Stimulated activated CD4-positive, alpha-beta T cell treated with anti-CD3 and anti-CD28 coated beads, Interleukin-1b, Interleukin-23, amount 100 ng/mL, for 1 hour (primary cell): ENCODE measurements around the gene GPAM.
"Not testable (repeated sequence)": the region's sequence is repeated elsewhere in the genome, so short reads cannot be mapped to it uniquely, and the experiment has no call there.

Source experiments
- DNase-seq, 2 donors: peaks; one replicate each; pipeline ENCODE4 v3.0.0-alpha.2; 2020; ENCODE audit warnings: low read depth in 2 of 2

GPAM gene

GRCh38 chr10:112216151-112216550 lies 32.6 kb upstream of the GPAM start:
- DNase-seq = no peak

DNA sequence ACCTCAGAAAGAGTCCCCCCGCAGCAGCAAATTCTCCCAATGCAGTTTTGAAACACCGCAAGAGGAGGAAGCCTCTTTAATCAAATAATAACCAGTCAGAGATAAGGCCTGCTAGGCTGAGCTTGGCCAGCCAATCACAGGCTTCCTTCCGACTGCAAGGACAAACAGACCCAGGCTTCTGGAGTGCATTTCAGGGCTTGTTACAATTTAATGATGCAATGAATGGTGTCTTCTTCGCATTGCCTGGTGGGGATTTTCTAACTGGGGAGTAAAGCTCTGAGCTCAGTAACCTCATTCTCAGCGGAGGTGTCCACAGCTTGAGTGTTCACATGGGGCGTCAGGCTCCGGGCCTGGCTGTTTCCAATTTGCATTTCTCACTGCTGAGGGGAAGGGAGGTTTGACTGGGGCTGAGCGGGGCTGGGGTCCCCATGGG lies 31.8 kb upstream of the GPAM start:
- no peak for DNase-seq

- no peak for DNase-seq
Observed at GRCh38 chr10:112214298-112214926, 30.8 kb upstream of the GPAM start.

GRCh38 chr10:112213836-112214235 lies 30.3 kb upstream of the GPAM start:
- DNase-seq = no peak

GRCh38 chr10:112213098-112213823 lies 29.7 kb upstream of the GPAM start:
- DNase-seq = no peak

DNA sequence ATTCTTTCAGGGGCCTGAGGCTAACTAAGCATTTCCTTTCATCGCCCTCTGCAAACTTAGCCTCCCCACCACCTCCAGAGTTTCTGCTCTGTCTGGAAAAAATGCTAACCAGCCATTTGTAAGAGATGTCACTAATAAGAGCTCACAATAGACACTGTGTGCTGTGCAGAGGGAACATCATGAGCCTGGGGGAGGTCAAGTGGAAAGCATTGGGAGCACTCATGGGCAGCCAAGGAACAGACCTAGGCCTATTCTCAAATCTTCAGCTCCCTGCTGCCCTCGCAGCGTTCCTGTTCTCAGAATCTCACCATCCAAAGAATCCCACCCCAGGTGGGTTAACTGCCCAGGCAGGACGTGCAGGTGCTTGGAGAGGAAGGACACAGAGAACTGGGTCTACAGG lies 27.1 kb upstream of the GPAM start:
- DNase-seq = no peak

DNA sequence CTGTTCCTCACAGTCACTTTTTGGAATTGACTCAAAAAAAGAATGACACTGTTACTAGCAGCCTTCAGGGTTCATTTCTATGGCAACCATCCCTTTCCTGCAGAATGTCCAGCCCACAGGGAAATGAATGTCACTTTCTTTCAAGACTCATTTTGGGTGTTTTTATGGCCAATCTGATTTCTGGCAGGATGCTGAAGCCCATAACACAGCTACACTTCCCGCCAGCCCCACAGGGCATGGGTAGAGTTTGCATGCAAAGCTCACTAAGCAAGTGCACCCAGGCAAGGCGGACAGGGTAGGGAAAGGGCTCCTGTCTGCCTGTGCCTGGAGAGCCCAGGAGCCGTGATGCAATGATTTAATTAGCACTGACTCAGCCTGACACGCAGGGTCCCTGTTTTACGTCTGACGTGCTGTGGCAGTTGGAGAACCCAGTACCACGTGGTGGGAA lies 26.1 kb upstream of the GPAM start:
- no peak for DNase-seq

- DNase-seq = no peak
Observed at GRCh38 chr10:112208997-112209396, 25.4 kb upstream of the GPAM start.

GRCh38 chr10:112208292-112208691 lies 24.7 kb upstream of the GPAM start:
- no peak for DNase-seq

GRCh38 chr10:112203328-112204076 lies 19.9 kb upstream of the GPAM start:
- no peak for DNase-seq

GRCh38 chr10:112202561-112203241 lies 19.1 kb upstream of the GPAM start:
- no peak for DNase-seq

DNA sequence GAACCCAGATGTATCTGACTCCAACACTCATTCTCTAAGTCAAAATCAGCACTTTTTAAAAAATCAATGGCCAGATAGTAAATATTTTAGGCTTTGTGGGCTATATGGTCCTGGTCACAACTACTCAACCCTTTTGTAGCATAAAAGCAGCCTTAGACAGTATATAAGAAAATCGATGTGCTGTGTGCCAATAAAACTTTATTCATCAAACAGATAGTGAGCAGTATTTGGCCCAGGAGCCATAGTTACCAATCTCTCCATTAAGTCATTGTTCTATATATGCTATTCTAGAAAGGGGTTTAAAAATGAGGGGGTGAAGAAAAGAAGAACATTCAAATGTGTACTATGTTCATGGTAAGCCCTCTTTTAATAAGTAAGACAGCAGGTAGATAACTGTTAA lies 18.5 kb upstream of the GPAM start:
- no peak for DNase-seq

DNA sequence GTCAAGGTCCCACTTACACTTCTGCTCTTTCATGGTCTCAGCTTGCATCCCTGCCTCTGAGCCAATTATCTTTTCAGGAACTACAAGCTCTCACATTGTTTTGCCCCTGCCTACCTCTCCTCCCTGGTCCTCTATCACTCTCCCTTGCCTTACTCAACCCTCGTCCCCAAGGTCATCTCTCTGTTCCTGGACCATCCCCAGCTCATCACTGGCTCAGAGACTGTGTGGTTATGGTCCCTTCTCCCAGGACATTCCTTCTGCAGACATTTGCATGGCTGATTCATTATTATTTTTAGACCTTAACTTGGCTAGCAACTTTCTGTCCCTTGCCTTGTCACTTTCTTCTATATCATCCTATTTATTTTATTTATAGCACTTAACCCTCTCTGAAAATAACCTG lies 17.8 kb upstream of the GPAM start:
- no peak for DNase-seq

- DNase-seq = not testable (repeated sequence)
Observed at GRCh38 chr10:112200259-112200658, 16.7 kb upstream of the GPAM start.

DNA sequence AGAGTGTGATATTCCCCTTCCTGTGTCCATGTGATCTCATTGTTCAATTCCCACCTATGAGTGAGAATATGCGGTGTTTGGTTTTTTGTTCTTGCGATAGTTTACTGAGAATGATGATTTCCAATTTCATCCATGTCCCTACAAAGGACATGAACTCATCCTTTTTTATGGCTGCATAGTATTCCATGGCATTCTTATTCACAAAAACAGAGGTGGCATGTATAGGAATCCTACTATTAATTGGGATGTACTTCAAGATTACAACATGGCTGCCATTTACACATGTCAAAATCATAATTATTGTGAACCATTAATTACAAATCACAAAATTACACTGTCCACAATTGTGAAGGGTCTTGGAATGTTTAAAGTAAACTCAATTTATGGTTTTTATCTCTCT lies 14.1 kb upstream of the GPAM start:
- not testable (repeated sequence) for DNase-seq

DNA sequence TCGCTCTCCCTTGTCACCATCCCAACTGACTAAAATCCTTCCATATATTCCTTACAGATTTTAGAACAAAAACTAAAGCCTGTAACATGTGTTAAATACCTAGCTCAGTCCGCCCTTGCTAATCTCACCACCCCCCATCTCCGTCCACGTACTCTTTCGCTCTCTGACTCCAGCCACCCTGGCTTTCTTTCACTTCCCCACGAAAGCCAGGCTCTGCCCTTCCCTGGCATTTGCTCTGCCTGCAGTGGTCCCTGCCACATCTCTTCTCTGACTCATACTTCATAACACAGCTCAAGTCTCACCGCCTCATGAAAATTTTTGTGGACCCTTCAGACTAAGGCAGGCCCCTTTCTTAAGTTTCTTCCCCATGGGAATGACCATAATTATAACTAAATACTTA lies 11.7 kb upstream of the GPAM start:
- DNase-seq = no peak

DNA sequence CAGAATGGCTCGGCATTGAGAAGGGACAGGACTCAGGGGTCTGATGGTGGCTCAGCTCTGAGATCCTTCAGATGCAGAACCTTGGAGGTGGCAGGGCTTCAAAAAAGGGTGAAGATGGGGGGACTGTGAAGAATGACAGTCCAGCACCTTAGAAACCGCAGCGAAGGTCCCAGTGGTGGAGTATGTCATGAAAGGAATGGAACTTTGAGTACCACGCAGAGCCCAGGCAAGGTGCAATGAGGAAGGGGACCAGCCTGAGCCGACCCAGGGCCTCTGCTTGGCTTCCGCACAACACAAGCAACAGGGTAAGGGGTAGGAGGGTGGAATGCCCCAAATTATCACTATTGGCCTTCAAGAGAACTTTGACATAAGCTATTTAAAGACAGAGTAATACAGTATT lies 8.2 kb upstream of the GPAM start:
- DNase-seq = no peak

GRCh38 chr10:112191041-112191590 lies 7.6 kb upstream of the GPAM start:
- no peak for DNase-seq

- no peak for DNase-seq
Observed at GRCh38 chr10:112189465-112189864, 5.9 kb upstream of the GPAM start.

DNA sequence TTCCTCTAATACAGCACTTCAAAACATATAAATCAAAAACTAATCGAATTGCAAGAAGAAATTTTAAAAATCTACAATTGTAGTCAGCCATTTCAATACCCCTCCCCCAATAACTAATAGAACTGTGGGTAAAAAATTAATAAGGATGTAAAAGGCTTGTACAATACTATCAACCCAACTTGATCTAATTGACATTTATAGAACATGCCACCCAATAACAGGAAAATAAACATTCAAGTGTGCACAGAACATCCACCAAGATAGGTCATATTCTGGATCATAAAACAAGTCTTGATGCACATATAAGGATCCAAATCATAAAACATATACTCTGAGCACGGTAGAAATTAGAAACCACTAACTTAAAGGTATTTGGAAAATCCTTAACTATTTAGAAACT lies 4.0 kb upstream of the GPAM start:
- no peak for DNase-seq

GRCh38 chr10:112185959-112186358 lies 2.4 kb upstream of the GPAM start:
- DNase-seq = no peak

DNA sequence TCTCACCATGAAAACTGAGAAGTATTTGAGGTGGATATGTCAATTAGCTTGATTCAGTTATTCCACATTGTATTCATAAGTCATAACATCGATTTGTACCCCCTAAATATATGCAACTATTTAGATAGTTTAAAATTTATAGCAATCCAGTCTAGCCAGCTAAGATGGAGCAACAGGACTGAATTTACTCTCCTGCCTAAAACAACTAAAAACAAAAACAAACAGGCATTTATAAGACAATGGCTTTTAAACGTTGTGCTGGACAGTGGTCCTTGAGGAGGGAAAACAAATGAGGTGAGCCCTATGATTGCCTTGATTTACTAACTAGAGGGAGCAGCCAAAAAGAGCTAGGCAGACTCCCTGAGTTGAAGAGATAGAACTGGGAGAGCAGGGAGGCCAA lies 814 bp upstream of the GPAM start:
- no peak for DNase-seq
